Dedifferentiated amniotic fluid mesenchymal stem cell (primary cell): ENCODE data around the gene OAS3.

ENCODE experiments used
- DNase-seq: peaks from one replicate; pipeline ENCODE4 v3.0.0-alpha.2; 2016; ENCODE audit errors: extremely low spot score

The OAS3 gene

DNA sequence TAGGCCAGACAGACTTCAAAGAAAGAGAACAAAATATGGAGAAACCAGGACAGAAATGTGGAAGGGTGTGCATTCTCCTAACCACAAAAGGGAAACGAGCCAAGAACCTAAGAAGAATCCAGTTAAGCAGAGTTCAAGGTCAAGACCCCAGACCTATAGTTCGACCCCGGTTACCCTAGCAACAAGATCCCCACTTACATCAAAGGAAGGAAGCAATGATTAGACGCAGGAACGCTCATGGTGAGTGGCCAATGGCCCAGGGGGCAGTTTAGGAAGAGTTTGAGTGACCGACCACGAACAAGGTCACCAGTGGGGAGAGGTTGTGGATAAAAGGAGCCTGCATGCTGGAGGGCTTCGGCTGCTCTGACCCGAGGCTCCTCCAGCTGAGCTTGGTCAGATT, 76.3 kb downstream of the OAS3 start:
- DNase-seq = no peak

GRCh38 chr12:113016796-113017195, 78.5 kb downstream of the OAS3 start:
- DNase-seq = no peak

DNA sequence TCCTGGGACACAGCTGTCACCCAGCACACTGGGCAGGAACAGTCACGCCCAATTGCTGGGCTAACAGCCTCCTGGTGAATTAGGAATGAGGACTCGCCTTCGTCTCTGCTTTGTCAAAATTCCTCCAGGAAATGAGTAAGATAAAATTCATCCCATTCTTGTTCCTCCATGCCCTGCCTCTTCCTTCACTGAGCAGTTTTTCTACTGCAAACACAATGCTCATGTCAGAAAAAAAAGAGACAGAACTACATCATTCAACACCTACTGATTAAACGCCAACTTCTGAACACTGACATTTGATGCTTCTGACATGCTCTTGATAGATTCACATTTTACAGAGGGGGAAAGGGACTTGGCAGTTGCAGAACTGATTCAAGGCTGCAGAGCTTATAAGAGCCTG, 80.8 kb downstream of the OAS3 start:
- no peak for DNase-seq

DNA sequence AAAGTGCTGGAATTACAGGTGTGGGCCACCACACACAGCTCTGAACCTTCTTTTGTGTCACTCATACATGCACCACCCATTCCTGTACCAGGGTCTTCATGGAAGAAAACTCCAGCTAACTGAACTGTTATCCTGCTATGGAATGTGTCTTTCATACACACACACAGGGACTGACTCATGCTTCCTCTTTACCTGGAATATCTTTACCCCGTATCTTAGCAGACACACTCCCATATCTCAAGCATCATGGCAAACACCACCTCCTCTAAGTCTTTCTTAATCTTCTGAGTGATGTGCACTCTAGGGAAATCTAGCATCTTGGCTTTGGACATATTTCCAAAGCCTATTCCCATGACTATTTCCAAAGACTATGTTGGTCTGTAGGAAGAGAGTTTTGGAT, 83.2 kb downstream of the OAS3 start:
- DNase-seq = no peak
